Natural killer cell (primary cell): ENCODE data around the gene RNASE1. TPM values are rescaled to one million over a fixed set of nuclear protein-coding genes. Genes with fewer than 3 reads are reported as not detected.
"Not testable (repeated sequence)": the region's sequence is repeated elsewhere in the genome, so short reads cannot be mapped to it uniquely, and the experiment has no call there.

ENCODE experiments used
- ATAC-seq, 3 donors: fragments of 150-1000 bp in 2 of 3; fragments of 200-7000 bp in 1 of 3; cut with Tn5 transposase; 1 replicate in 1 of 3; 2 replicates in 2 of 3; pipeline ENCODE4 v1.10.0; 2021; ENCODE audit warnings: mild to moderate bottlenecking in 2 of 3, moderate library complexity in 2 of 3
- DNase-seq, 2 donors: peaks; one replicate each; pipeline versions ENCODE4 v3.0.0 to v3.0.0-alpha.2; 2013 to 2021; ENCODE audit warnings: mixed read lengths in 1 of 2
- H3K27ac ChIP-seq: one replicate; pipeline ENCODE4 v1.5.1; 2013; ENCODE audit warnings: mild to moderate bottlenecking, low read length
- H3K27me3 ChIP-seq: one replicate; pipeline ENCODE4 v1.6.1; 2013; ENCODE audit warnings: low read length; ENCODE audit not compliant: control insufficient read depth, insufficient read depth
- H3K36me3 ChIP-seq: one replicate; pipeline ENCODE4 v1.6.1; 2013; ENCODE audit warnings: low read length; ENCODE audit not compliant: control insufficient read depth, insufficient read depth
- H3K4me1 ChIP-seq: one replicate; pipeline ENCODE4 v1.6.1; 2013; ENCODE audit warnings: low read length; ENCODE audit not compliant: control insufficient read depth, insufficient read depth
- H3K4me3 ChIP-seq: one replicate; pipeline ENCODE4 v1.5.1; 2013; ENCODE audit warnings: low read length
- H3K9me3 ChIP-seq: one replicate; pipeline ENCODE4 v1.6.1; 2013; ENCODE audit warnings: low read length; ENCODE audit not compliant: control insufficient read depth, insufficient read depth
- H3K27ac Mint-ChIP-seq, 2 donors: one replicate each; pipeline ENCODE4 v1.8.0; 2022; ENCODE audit warnings: mild to moderate bottlenecking in 2 of 2, mixed read lengths in 2 of 2, moderate library complexity in 1 of 2
- H3K27me3 Mint-ChIP-seq, 2 donors: one replicate each; pipeline ENCODE4 v1.8.0; 2022; ENCODE audit warnings: low read depth in 2 of 2, mixed read lengths in 2 of 2
- H3K36me3 Mint-ChIP-seq: one replicate; pipeline ENCODE4 v1.8.0; 2022; ENCODE audit warnings: mixed read lengths
- H3K4me1 Mint-ChIP-seq, 2 donors: one replicate each; pipeline ENCODE4 v1.8.0; 2022; ENCODE audit warnings: mixed read lengths in 2 of 2
- H3K4me3 Mint-ChIP-seq: one replicate; pipeline ENCODE4 v1.8.0; 2022; ENCODE audit warnings: mild to moderate bottlenecking, moderate library complexity, mixed read lengths
- H3K9me3 Mint-ChIP-seq, 2 donors: one replicate each; pipeline ENCODE4 v1.8.0; 2022; ENCODE audit warnings: mixed read lengths in 2 of 2
- WGBS: methylation state at CpG from one replicate; pipeline ENCODE4 v1.1.7; 2013; ENCODE audit warnings: missing lambda C conversion rate; ENCODE audit not compliant: insufficient coverage; 5-methylcytosine and 5-hydroxymethylcytosine counted together
- intact Hi-C: fragments of 100-400 bp; cut with micrococcal nuclease; formaldehyde crosslinking; loops from one replicate; pipeline ENCODE4 v1.14.2; 2022
- total RNA-seq, 4 donors: library from RNA; stranded (reverse); fragments of 120-200 nt in 1 of 4; gene quantifications; one replicate each; pipeline versions ENCODE4 v1.2.3 to v1.2.4, GENCODE V29; 2013 to 2022
- TF ChIP-seq, protein P1 (sequence below): fragments of 200-600 bp; IDR thresholded peaks from one replicate; pipeline ENCODE4 v1.8.0; 2022; ENCODE audit warnings: antibody characterized with exemption

Gene RNASE1
- total RNA-seq, 3 donors from 2014 or later (not counting 1 experiment from before 2014, with no cell fraction given), result not detected

GRCh38 chr14:20834899-20835298 lies 32.3 kb upstream of the RNASE1 start:
- no peak for ATAC-seq
- Mint-ChIP-seq H3K27me3 (no peaks in the 10 kb centered on the region), H3K36me3 (no peaks in the 10 kb centered on the region), H3K27ac (no peak overlapping the region), H3K4me1 (no peaks in the 10 kb centered on the region), H3K4me3 (no peak overlapping the region), H3K9me3 (no peaks in the 10 kb centered on the region)
- no peak for DNase-seq
- Histone ChIP-seq H3K9me3 (no peaks in the 10 kb centered on the region), H3K27ac (no peak overlapping the region), H3K36me3 (no peaks in the 10 kb centered on the region), H3K4me3 (no peak overlapping the region), H3K4me1 (no peaks in the 10 kb centered on the region), H3K27me3 (no peaks in the 10 kb centered on the region)
- whole genome bisulfite sequencing, result 100% methylated on average over 2 of the region's 2 CpGs
- intact Hi-C loops, result no loop called here
- TF ChIP-seq, protein P1, sequence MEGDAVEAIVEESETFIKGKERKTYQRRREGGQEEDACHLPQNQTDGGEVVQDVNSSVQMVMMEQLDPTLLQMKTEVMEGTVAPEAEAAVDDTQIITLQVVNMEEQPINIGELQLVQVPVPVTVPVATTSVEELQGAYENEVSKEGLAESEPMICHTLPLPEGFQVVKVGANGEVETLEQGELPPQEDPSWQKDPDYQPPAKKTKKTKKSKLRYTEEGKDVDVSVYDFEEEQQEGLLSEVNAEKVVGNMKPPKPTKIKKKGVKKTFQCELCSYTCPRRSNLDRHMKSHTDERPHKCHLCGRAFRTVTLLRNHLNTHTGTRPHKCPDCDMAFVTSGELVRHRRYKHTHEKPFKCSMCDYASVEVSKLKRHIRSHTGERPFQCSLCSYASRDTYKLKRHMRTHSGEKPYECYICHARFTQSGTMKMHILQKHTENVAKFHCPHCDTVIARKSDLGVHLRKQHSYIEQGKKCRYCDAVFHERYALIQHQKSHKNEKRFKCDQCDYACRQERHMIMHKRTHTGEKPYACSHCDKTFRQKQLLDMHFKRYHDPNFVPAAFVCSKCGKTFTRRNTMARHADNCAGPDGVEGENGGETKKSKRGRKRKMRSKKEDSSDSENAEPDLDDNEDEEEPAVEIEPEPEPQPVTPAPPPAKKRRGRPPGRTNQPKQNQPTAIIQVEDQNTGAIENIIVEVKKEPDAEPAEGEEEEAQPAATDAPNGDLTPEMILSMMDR, result no peak

- Histone ChIP-seq H3K27me3 (no peaks in the 10 kb centered on the region), H3K4me3 (no peak overlapping the region), H3K36me3 (no peaks in the 10 kb centered on the region), H3K9me3 (peaks cover 6% of the 10 kb centered on the region), H3K27ac (no peak overlapping the region), H3K4me1 (no peaks in the 10 kb centered on the region)
- no peaks in the 10 kb centered on the region for H3K4me1 Mint-ChIP-seq
- WGBS, result 78% methylated on average over 12 of the region's 12 CpGs
- DNase-seq, result no peak
- H3K9me3 Mint-ChIP-seq, result peaks cover 0 to 3% of the 10 kb centered on the region in 2 donors
- TF ChIP-seq, protein P1, result no peak
- no peak for ATAC-seq
- peaks cover 0 to 3% of the 10 kb centered on the region in 2 donors for H3K27me3 Mint-ChIP-seq
- intact Hi-C loops, result no loop called here
- H3K27ac Mint-ChIP-seq, result no peak overlapping the region
- no peak overlapping the region for H3K4me3 Mint-ChIP-seq
- H3K36me3 Mint-ChIP-seq, result no peaks in the 10 kb centered on the region
Measured at GRCh38 chr14:20830831-20831230, 28.2 kb upstream of the RNASE1 start.

DNA sequence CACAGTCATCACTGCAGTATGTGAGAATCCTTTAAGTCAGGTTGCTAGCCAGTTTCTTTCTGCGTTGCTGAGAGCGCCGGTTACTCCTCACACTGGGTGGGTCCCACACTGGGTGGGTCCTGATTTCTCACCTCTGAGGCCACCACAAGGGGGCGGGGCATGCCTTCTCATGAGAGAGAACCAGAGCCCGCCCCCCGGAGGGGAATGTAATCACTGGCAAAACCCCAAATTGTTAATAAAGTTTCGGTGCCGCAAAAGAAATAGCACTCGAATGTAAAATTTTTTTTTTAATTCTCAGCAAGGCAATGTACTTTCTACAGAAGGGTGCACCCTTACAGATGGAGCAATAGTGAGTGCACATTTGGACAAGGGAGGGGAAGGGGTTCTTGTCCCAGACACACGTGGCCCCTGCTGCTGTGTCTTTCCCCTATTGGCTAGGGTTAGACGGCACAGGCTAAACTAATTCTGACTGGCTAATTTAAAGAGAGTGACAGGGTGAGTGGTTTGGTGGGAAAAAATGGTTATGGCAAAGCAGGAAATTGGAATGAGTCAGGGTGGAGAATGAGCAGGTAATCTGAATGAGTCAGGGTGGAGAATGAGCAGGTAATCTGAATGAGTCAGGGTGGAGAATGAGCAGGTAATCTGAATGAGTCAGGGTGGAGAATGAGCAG lies 25.5 kb upstream of the RNASE1 start:
- H3K27me3 Mint-ChIP-seq, H3K36me3 Mint-ChIP-seq, intact Hi-C loops, H3K27ac Mint-ChIP-seq, H3K4me3 ChIP-seq, H3K27me3 ChIP-seq, H3K9me3 ChIP-seq, DNase-seq, H3K4me1 ChIP-seq, H3K27ac ChIP-seq, H3K4me3 Mint-ChIP-seq, H3K36me3 ChIP-seq, H3K4me1 Mint-ChIP-seq, ATAC-seq, H3K9me3 Mint-ChIP-seq: not testable (repeated sequence)
- 90% methylated on average over 11 of the region's 11 CpGs for WGBS

DNA sequence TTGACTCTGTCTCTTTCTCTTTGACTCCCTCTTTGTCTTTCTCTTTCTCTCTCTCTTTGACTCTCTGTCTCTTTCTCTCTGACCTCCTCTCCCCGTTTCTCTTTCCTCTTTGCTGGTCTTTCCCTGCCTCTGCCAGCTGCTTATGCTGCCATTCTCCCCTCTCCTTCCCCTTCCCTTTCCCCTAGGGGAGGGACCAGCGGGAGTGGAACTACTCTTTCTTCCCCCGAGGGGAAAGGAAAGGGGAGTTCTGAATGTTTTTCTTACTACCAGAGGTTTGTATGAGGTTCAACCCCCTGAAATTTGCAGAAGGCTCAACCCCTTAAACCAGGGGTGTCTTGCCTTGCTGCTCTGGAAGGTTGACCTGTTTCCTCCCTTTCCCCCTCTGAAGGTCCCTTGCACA lies 24.7 kb upstream of the RNASE1 start:
- TF ChIP-seq, protein P1, result no peak
- H3K36me3 Mint-ChIP-seq, result no peaks in the 10 kb centered on the region
- DNase-seq (no peak), ATAC-seq (no peak)
- Histone ChIP-seq H3K36me3 (no peaks in the 10 kb centered on the region), H3K4me3 (no peak overlapping the region), H3K27me3 (no peaks in the 10 kb centered on the region), H3K4me1 (no peaks in the 10 kb centered on the region), H3K9me3 (peaks cover 6% of the 10 kb centered on the region), H3K27ac (no peak overlapping the region)
- H3K9me3 Mint-ChIP-seq, result peaks cover 0 to 3% of the 10 kb centered on the region in 2 donors
- WGBS, result 72% methylated on average over 2 of the region's 3 CpGs
- no peak overlapping the region for H3K4me3 Mint-ChIP-seq
- peaks cover 6 to 7% of the 10 kb centered on the region in 2 donors for H3K27me3 Mint-ChIP-seq
- H3K27ac Mint-ChIP-seq, result no peak overlapping the region
- intact Hi-C loops, result no loop called here
- H3K4me1 Mint-ChIP-seq, result no peaks in the 10 kb centered on the region

DNA sequence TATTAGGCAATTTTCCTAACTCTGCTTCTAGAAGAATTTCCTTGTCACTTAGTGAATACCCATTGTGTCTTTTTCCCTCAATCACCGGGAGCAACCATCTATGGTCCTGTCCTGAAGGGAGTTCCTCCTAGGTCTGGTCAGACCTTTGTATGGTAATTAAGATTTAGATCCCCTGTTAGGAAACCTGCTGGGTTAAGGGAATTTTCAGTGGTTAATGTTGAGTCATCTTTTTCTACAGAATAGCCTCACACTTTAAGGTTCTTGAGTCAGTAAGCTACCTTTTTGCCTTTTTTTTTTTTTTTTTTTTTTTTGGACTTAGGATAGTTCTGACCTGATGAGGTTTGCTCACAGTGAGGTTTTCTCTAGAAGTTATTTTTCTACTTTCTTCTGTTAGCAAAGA lies 24.0 kb upstream of the RNASE1 start:
- H3K9me3 Mint-ChIP-seq, H3K27me3 ChIP-seq, ATAC-seq, H3K27me3 Mint-ChIP-seq, H3K27ac ChIP-seq, H3K36me3 ChIP-seq, H3K4me3 Mint-ChIP-seq, DNase-seq, H3K27ac Mint-ChIP-seq, H3K4me3 ChIP-seq, H3K36me3 Mint-ChIP-seq, H3K4me1 ChIP-seq, H3K9me3 ChIP-seq, intact Hi-C loops, H3K4me1 Mint-ChIP-seq: not testable (repeated sequence)
- 100% methylated on average over 1 of the region's 1 CpG for whole genome bisulfite sequencing
